IMR-90 (cell line): ENCODE data around the gene XCR1. TPM values are rescaled to one million over a fixed set of nuclear protein-coding genes. Genes with fewer than 3 reads are reported as not detected.

Experiments used
- ATAC-seq: fragments of 200-7000 bp; cut with Tn5 transposase; 2 replicates; pipeline ENCODE4 v1.9.1; 2020; ENCODE audit warnings: low read depth, mild to moderate bottlenecking, moderate library complexity
- BruUV-seq: library from RNA; stranded (reverse); fragments of 400-500 nt; replicated peaks from 2 replicates; lab custom pipeline; 2021; lab: Mats Ljungman, UMichigan
- CTCF ChIA-PET: fragments of 300-600 bp; formaldehyde crosslinking; extraction: SDS; loops from one replicate; lab custom pipeline; 2021; ENCODE audit warnings: antibody characterized with exemption; lab: Yijun Ruan, JAX
- POLR2A ChIA-PET: fragments of 300-600 bp; sonication (Branson Sonifier 250); formaldehyde crosslinking; loops from one replicate; lab custom pipeline; 2022; ENCODE audit warnings: antibody characterized with exemption; ENCODE audit not compliant: unreplicated experiment; lab: Charles Lee
- DNase-seq: peaks from one replicate; pipeline ENCODE4 v3.0.0; 2013
- H2AFZ ChIP-seq: replicated peaks from 2 replicates; pipeline ENCODE3; 2013; ENCODE audit warnings: low read length, mild to moderate bottlenecking; ENCODE audit not compliant: poor library complexity
- H2AK5ac ChIP-seq: 2 replicates; pipeline ENCODE4 v1.6.1; 2013; ENCODE audit warnings: low read depth, low read length, inconsistent platforms
- H2AK9ac ChIP-seq: replicated peaks from 2 replicates; pipeline ENCODE3; 2013; ENCODE audit warnings: mild to moderate bottlenecking, low read depth, low read length, moderate library complexity; ENCODE audit not compliant: poor library complexity
- H2BK120ac ChIP-seq: 2 replicates; pipeline ENCODE4 v1.6.1; 2013; ENCODE audit warnings: low read depth, low read length, inconsistent platforms
- H2BK15ac ChIP-seq: 3 replicates; pipeline ENCODE4 v1.6.1; 2013; ENCODE audit warnings: low read depth, low read length, inconsistent platforms
- H2BK20ac ChIP-seq: 2 replicates; pipeline ENCODE4 v1.6.1; 2013; ENCODE audit warnings: low read depth, mild to moderate bottlenecking, inconsistent platforms, low read length, moderate library complexity
- H2BK5ac ChIP-seq: 2 replicates; pipeline ENCODE4 v1.6.1; 2013; ENCODE audit warnings: mild to moderate bottlenecking, low read depth, low read length, inconsistent platforms; ENCODE audit not compliant: poor library complexity, severe bottlenecking
- H3K14ac ChIP-seq: replicated peaks from 2 replicates; pipeline ENCODE4 v1.6.1; 2013; ENCODE audit warnings: low read depth, low read length, inconsistent platforms
- H3K18ac ChIP-seq: 2 replicates; pipeline ENCODE4 v1.6.1; 2013; ENCODE audit warnings: low read depth, low read length, control low read depth
- H3K23ac ChIP-seq: 2 replicates; pipeline ENCODE4 v1.6.1; 2013; ENCODE audit warnings: low read depth, low read length, inconsistent platforms
- H3K27ac ChIP-seq: 2 replicates; pipeline ENCODE4 v1.5.1; 2013; ENCODE audit warnings: mild to moderate bottlenecking, control low read depth, low read length; ENCODE audit not compliant: insufficient read depth
- H3K27me3 ChIP-seq: 2 replicates; pipeline ENCODE4 v1.6.1; 2013; ENCODE audit warnings: low read length; ENCODE audit not compliant: control insufficient read depth, insufficient read depth
- H3K36me3 ChIP-seq: 2 replicates; pipeline ENCODE4 v1.6.1; 2013; ENCODE audit warnings: low read length, mixed read lengths; ENCODE audit not compliant: control insufficient read depth, insufficient read depth
- H3K4ac ChIP-seq: 2 replicates; pipeline ENCODE4 v1.6.1; 2013; ENCODE audit warnings: low read depth, low read length, inconsistent platforms
- H3K4me1 ChIP-seq: 2 replicates; pipeline ENCODE4 v1.6.1; 2013; ENCODE audit warnings: low read length, mixed read lengths; ENCODE audit not compliant: control insufficient read depth, insufficient read depth
- H3K4me2 ChIP-seq: 2 replicates; pipeline ENCODE4 v1.6.1; 2013; ENCODE audit warnings: low read depth, mild to moderate bottlenecking, control low read depth, low read length, moderate library complexity
- H3K4me3 ChIP-seq: 2 replicates; pipeline ENCODE4 v1.5.1; 2013; ENCODE audit warnings: low read depth, mild to moderate bottlenecking, control low read depth, low read length, moderate library complexity; ENCODE audit not compliant: insufficient read depth
- H3K56ac ChIP-seq: 2 replicates; pipeline ENCODE4 v1.6.1; 2013; ENCODE audit warnings: low read length, inconsistent platforms; ENCODE audit not compliant: insufficient read depth; ENCODE audit errors: extremely low read depth
- H3K79me1 ChIP-seq, 2 experiments: 2 replicates each; pipeline ENCODE4 v1.6.1; 2013; ENCODE audit warnings: low read length in 2 of 2, inconsistent platforms in 1 of 2, low read depth in 1 of 2
- H3K9ac ChIP-seq: 2 replicates; pipeline ENCODE4 v1.6.1; 2013; ENCODE audit warnings: low read depth, low read length, control low read depth
- H3K9me1 ChIP-seq: 2 replicates; pipeline ENCODE4 v1.6.1; 2013; ENCODE audit warnings: low read length, inconsistent platforms; ENCODE audit not compliant: insufficient read depth
- H3K9me3 ChIP-seq: 2 replicates; pipeline ENCODE4 v1.6.1; 2013; ENCODE audit warnings: low read length; ENCODE audit not compliant: control insufficient read depth, insufficient read depth
- H4K20me1 ChIP-seq: 2 replicates; pipeline ENCODE4 v1.6.1; 2013; ENCODE audit warnings: low read length, inconsistent platforms; ENCODE audit not compliant: insufficient read depth
- H4K5ac ChIP-seq: 2 replicates; pipeline ENCODE4 v1.6.1; 2013; ENCODE audit warnings: mild to moderate bottlenecking, low read depth, low read length, control low read depth
- H4K8ac ChIP-seq, 2 experiments: 2 replicates each; pipeline ENCODE4 v1.6.1; 2013; ENCODE audit warnings: low read depth in 2 of 2, low read length in 2 of 2, control low read depth in 1 of 2, inconsistent platforms in 1 of 2
- H4K91ac ChIP-seq: 2 replicates; pipeline ENCODE4 v1.6.1; 2013; ENCODE audit warnings: low read depth, low read length, inconsistent platforms; ENCODE audit not compliant: insufficient read depth
- FOS ChIP-seq: fragments of 150-350 bp; IDR thresholded peaks from 2 replicates; pipeline ENCODE4 v1.6.1; 2016; ENCODE audit warnings: low read depth, low read length
- POLR2A ChIP-seq: IDR thresholded peaks from 2 replicates; pipeline ENCODE4 v1.6.1; 2012; ENCODE audit warnings: mild to moderate bottlenecking, low read depth, low read length
- RAD21 ChIP-seq: IDR thresholded peaks from 2 replicates; pipeline ENCODE4 v1.6.1; 2012; ENCODE audit warnings: low read length, improper control_type of control experiment
- whole genome bisulfite sequencing, 2 experiments: methylation state at CpG; one replicate each; pipeline versions ENCODE4 v1.1.5 to v1.1.7; 2013; ENCODE audit warnings: missing lambda C conversion rate in 2 of 2; ENCODE audit not compliant: insufficient read length in 1 of 2; ENCODE audit errors: extremely low coverage in 2 of 2; 5-methylcytosine and 5-hydroxymethylcytosine counted together
- dilution Hi-C: fragments of 300-500 bp; cut with HindIII; formaldehyde crosslinking; loops from one replicate; pipeline ENCODE4 v1.14.3; 2018; ENCODE audit warnings: low sequenced_read_pairs; ENCODE audit not compliant: unreplicated experiment
- in situ Hi-C: fragments of 300-500 bp; cut with MboI; formaldehyde crosslinking; loops from 3 replicates; pipeline ENCODE4 v1.14.3; 2019; ENCODE audit warnings: low sequenced_read_pairs, inconsistent platforms, mixed read lengths
- intact Hi-C: fragments of 100-400 bp; cut with micrococcal nuclease; formaldehyde crosslinking; loops from 2 replicates; pipeline ENCODE4 v1.10.0; 2022
- polyA plus RNA-seq, 3 experiments: library from polyadenylated mRNA; depleted of rRNA; stranded (reverse); fragments of >200 nt; gene quantifications; 2 replicates each; pipeline ENCODE4 v1.2.3, GENCODE V29; 2012; ENCODE audit warnings: low replicate concordance in 1 of 3
- total RNA-seq: library from RNA; depleted of rRNA; stranded (reverse); fragments of >200 nt; gene quantifications from 2 replicates; pipeline ENCODE4 v1.2.3, GENCODE V29; 2012

XCR1 gene
- total and polyA plus RNA-seq, 2 of the 4 experiments (the other 2 are of a cell fraction) = not detected

GRCh38 chr3:46030626-46031025, 3.3 kb upstream of the XCR1 start:
- H2BK15ac ChIP-seq = no peak overlapping the region
- H4K91ac ChIP-seq = no peak overlapping the region
- peaks cover 4% of the 10 kb centered on the region for H3K27me3 ChIP-seq
- no peak overlapping the region for H2BK20ac ChIP-seq
- no peak for ATAC-seq
- H2AFZ ChIP-seq = no peak overlapping the region
- dilution Hi-C loops = no loop called here
- TF ChIP-seq FOS (no peak), POLR2A (no peak), RAD21 (no peak)
- H3K18ac ChIP-seq = no peak overlapping the region
- H4K8ac ChIP-seq = no peak overlapping the region
- no peak overlapping the region for H3K27ac ChIP-seq
- ChIA-PET POLR2A (no interaction called here), CTCF (no interaction called here)
- H3K23ac ChIP-seq = no peak overlapping the region
- H3K36me3 ChIP-seq = no peaks in the 10 kb centered on the region
- no peak overlapping the region for H2BK5ac ChIP-seq
- no peak for DNase-seq
- H3K56ac ChIP-seq = no peak overlapping the region
- no peak overlapping the region for H3K4me2 ChIP-seq
- no peak overlapping the region for H2AK5ac ChIP-seq
- BruUV-seq = no TSS peak
- H3K4me1 ChIP-seq = no peaks in the 10 kb centered on the region
- in situ Hi-C loops = no loop called here
- H3K9ac ChIP-seq = no peak overlapping the region
- H3K4me3 ChIP-seq = no peak overlapping the region
- no peak overlapping the region for H3K14ac ChIP-seq
- peaks cover 9% of the 10 kb centered on the region for H3K9me3 ChIP-seq
- H2BK120ac ChIP-seq = no peak overlapping the region
- H3K9me1 ChIP-seq = no peaks in the 10 kb centered on the region; the same call in 1 of the 2 replicates
- H3K79me1 ChIP-seq = no peaks in the 10 kb centered on the region
- H4K20me1 ChIP-seq = no peaks in the 10 kb centered on the region
- no peak overlapping the region for H4K5ac ChIP-seq
- WGBS, 2 experiments = 67% methylated on average over 2 of the region's 6 CpGs; no CpG with 5 or more reads in 1 of the 2 experiments
- H3K4ac ChIP-seq = no peak overlapping the region
- intact Hi-C loops = no loop called here
- H2AK9ac ChIP-seq = no peak overlapping the region
